Endothelial cell (in vitro differentiated cells): ENCODE data around the gene ZNF90. TPM values are rescaled to one million over a fixed set of nuclear protein-coding genes. Genes with fewer than 3 reads are reported as not detected.
"Not testable (repeated sequence)": the region's sequence is repeated elsewhere in the genome, so short reads cannot be mapped to it uniquely, and the experiment has no call there.

Source experiments
- DNase-seq: peaks from one replicate; pipeline ENCODE4 v3.0.0; 2021; ENCODE audit warnings: low spot score
- H3K27ac Mint-ChIP-seq: one replicate; pipeline ENCODE4 v1.8.0; 2021; ENCODE audit warnings: mixed read lengths, inconsistent platforms; ENCODE audit not compliant: unreplicated experiment
- H3K27me3 Mint-ChIP-seq: one replicate; pipeline ENCODE4 v1.8.0; 2021; ENCODE audit warnings: mild to moderate bottlenecking, moderate library complexity, mixed read lengths, inconsistent platforms; ENCODE audit not compliant: unreplicated experiment
- H3K36me3 Mint-ChIP-seq: one replicate; pipeline ENCODE4 v1.8.0; 2021; ENCODE audit warnings: mild to moderate bottlenecking, low read depth, mixed read lengths, inconsistent platforms; ENCODE audit not compliant: unreplicated experiment
- H3K4me1 Mint-ChIP-seq: one replicate; pipeline ENCODE4 v1.8.0; 2021; ENCODE audit warnings: mild to moderate bottlenecking, mixed read lengths, inconsistent platforms; ENCODE audit not compliant: unreplicated experiment
- H3K4me3 Mint-ChIP-seq: one replicate; pipeline ENCODE4 v1.8.0; 2021; ENCODE audit warnings: mild to moderate bottlenecking, mixed read lengths, inconsistent platforms; ENCODE audit not compliant: unreplicated experiment
- H3K9me3 Mint-ChIP-seq: one replicate; pipeline ENCODE4 v1.8.0; 2021; ENCODE audit warnings: mixed read lengths, inconsistent platforms; ENCODE audit not compliant: unreplicated experiment
- CTCF ChIP-seq: fragments of 200-600 bp; sonication (generic); IDR thresholded peaks from one replicate; pipeline ENCODE4 v1.5.0; 2021; ENCODE audit warnings: antibody characterized with exemption; ENCODE audit not compliant: unreplicated experiment
- total RNA-seq: library from RNA; stranded (reverse); fragmentation: NEBNext Ultra II Directional; extraction: Animal tissue kit (Norgen Biotek cat#: 25700); gene quantifications from one replicate; pipeline ENCODE4 v1.2.1, GENCODE V29; 2021; ENCODE audit not compliant: unreplicated experiment

The ZNF90 gene
- total RNA-seq, 1 donor from 2014 or later = 16.7 TPM

GRCh38 chr19:20066861-20067260 lies 10.9 kb upstream of the ZNF90 start:
- no peaks in the 10 kb centered on the region for H3K4me1 Mint-ChIP-seq
- H3K36me3 Mint-ChIP-seq = peaks cover 10% of the 10 kb centered on the region
- DNase-seq = no peak
- H3K9me3 Mint-ChIP-seq = peaks cover 4% of the 10 kb centered on the region
- TF ChIP-seq CTCF = no peak
- no peak overlapping the region for H3K4me3 Mint-ChIP-seq
- no peak overlapping the region for H3K27ac Mint-ChIP-seq
- peaks cover 2% of the 10 kb centered on the region for H3K27me3 Mint-ChIP-seq

- DNase-seq = no peak
- no peak overlapping the region for H3K27ac Mint-ChIP-seq
Measured at GRCh38 chr19:20067943-20068342, 9.9 kb upstream of the ZNF90 start.

GRCh38 chr19:20068559-20068958 lies 9.2 kb upstream of the ZNF90 start:
- H3K4me3 Mint-ChIP-seq, H3K27me3 Mint-ChIP-seq, H3K9me3 Mint-ChIP-seq, DNase-seq, H3K27ac Mint-ChIP-seq, H3K4me1 Mint-ChIP-seq: not testable (repeated sequence)
- H3K36me3 Mint-ChIP-seq = peaks cover 10% of the 10 kb centered on the region

More at GRCh38 chr19:20067943-20068342, 9.9 kb upstream of the ZNF90 start:
- Mint-ChIP-seq H3K4me1 (no peaks in the 10 kb centered on the region), H3K9me3 (peaks cover 4% of the 10 kb centered on the region), H3K4me3 (no peak overlapping the region), H3K27me3 (peaks cover 2% of the 10 kb centered on the region), H3K36me3 (peaks cover 10% of the 10 kb centered on the region)
- no peak for TF ChIP-seq CTCF

GRCh38 chr19:20070691-20071090 lies 7.1 kb upstream of the ZNF90 start:
- H3K36me3 Mint-ChIP-seq = peaks cover 10% of the 10 kb centered on the region
- no peak for DNase-seq
- peaks cover 2% of the 10 kb centered on the region for H3K27me3 Mint-ChIP-seq
- no peaks in the 10 kb centered on the region for H3K4me1 Mint-ChIP-seq
- H3K4me3 Mint-ChIP-seq = no peak overlapping the region
- TF ChIP-seq CTCF = no peak
- no peak overlapping the region for H3K27ac Mint-ChIP-seq
- peaks cover 4% of the 10 kb centered on the region for H3K9me3 Mint-ChIP-seq

GRCh38 chr19:20072936-20073335 lies 4.9 kb upstream of the ZNF90 start:
- Mint-ChIP-seq H3K36me3 (peaks cover 10% of the 10 kb centered on the region), H3K27ac (no peak overlapping the region), H3K4me1 (no peaks in the 10 kb centered on the region), H3K27me3 (peaks cover 2% of the 10 kb centered on the region), H3K4me3 (no peak overlapping the region), H3K9me3 (peaks cover 4% of the 10 kb centered on the region)
- TF ChIP-seq CTCF = no peak
- DNase-seq = no peak
